Esophagus squamous epithelium (tissue), 5 donors: ENCODE data around the gene COX6B2. TPM values are rescaled to one million over a fixed set of nuclear protein-coding genes. Genes with fewer than 3 reads are reported as not detected.
A peak's percentile ranks its signal among the peaks of the same experiment; 100 is the strongest.

Experiments
- DNase-seq: peaks from one replicate; lab custom pipeline; 2025; lab: John Stamatoyannopoulos, UW
- H3K27ac ChIP-seq, 4 donors: fragments of 200-600 bp; sonication (generic); one replicate each; pipeline ENCODE4 v1.5.1; 2016 to 2019; ENCODE audit warnings: mild to moderate bottlenecking in 1 of 4
- H3K27me3 ChIP-seq, 4 donors: fragments of 200-600 bp; sonication (generic); 1 replicate in 3 of 4; 2 replicates in 1 of 4; pipeline versions ENCODE4 v1.5.1 to v1.6.0; 2017 to 2021; ENCODE audit warnings: antibody characterized with exemption in 1 of 4
- H3K36me3 ChIP-seq, 3 donors: fragments of 200-600 bp; sonication (generic); one replicate each; pipeline ENCODE4 v1.5.1; 2016 to 2019
- H3K4me1 ChIP-seq, 3 donors: fragments of 200-600 bp; sonication (generic); one replicate each; pipeline ENCODE4 v1.5.1; 2017 to 2019
- H3K4me3 ChIP-seq, 4 donors: fragments of 200-600 bp; sonication (generic); 1 replicate in 3 of 4; 2 replicates in 1 of 4; pipeline ENCODE4 v1.5.1; 2016 to 2019; ENCODE audit warnings: mild to moderate bottlenecking in 2 of 4, moderate library complexity in 1 of 4
- H3K9me3 ChIP-seq, 3 donors: fragments of 200-600 bp; sonication (generic); one replicate each; pipeline ENCODE4 v1.5.1; 2016 to 2019
- CTCF ChIP-seq, 6 experiments: fragments of 450-650 bp in 4 of 6; fragments of 200-600 bp in 2 of 6; sonication (generic) in 2 of 6; IDR thresholded peaks; one replicate each; pipeline ENCODE4 v1.5.1; 2016 to 2019; ENCODE audit warnings: antibody characterized with exemption in 6 of 6, mild to moderate bottlenecking in 4 of 6, moderate library complexity in 4 of 6
- POLR2A ChIP-seq, 4 donors: fragments of 450-650 bp; IDR thresholded peaks; one replicate each; pipeline ENCODE4 v1.6.1; 2017; ENCODE audit warnings: antibody characterized with exemption in 4 of 4, mild to moderate bottlenecking in 4 of 4, moderate library complexity in 3 of 4
- WGBS, 2 donors: methylation state at CpG; one replicate each; pipeline ENCODE4 v1.1.5; 2018; 5-methylcytosine and 5-hydroxymethylcytosine counted together
- intact Hi-C: fragments of 100-400 bp; cut with DNase I; formaldehyde crosslinking; loops from one replicate; pipeline ENCODE4 v1.15.0; 2022
- total RNA-seq, 4 donors: library from RNA; depleted of rRNA; stranded (reverse); fragments of >200 nt; gene quantifications; one replicate each; pipeline ENCODE4 v1.1.0, GENCODE V29; 2016
- donor health status: DM: yes; HTN: yes; CAD: no.

Gene COX6B2
- total RNA-seq, 4 donors from 2014 or later = 0.66 to 1.4 (median 0.95) TPM; not detected in 1

- 75 to 78% methylated on average over 5 to 6 of the region's 39 CpGs for WGBS, 2 donors
- intact Hi-C loops = loop anchor here (10.0 kb wide), 1 partner anchor 70 kb away; the partner anchor contains the start of genes IL11 and TMEM190
- Histone ChIP-seq H3K4me3 (no peak overlapping the region), H3K36me3 (peaks cover 0 to 8% (median 0%) of the 10 kb centered on the region in 3 donors), H3K4me1 (peaks cover 9 to 11% (median 10%) of the 10 kb centered on the region in 3 donors), H3K9me3 (no peaks in the 10 kb centered on the region), H3K27ac (no peak overlapping the region), H3K27me3 (no peaks in the 10 kb centered on the region)
- TF ChIP-seq CTCF (IDR thresholded peaks at IDR 0.05) (no peak), POLR2A (IDR thresholded peaks at IDR 0.05) (no peak)
- DNase-seq = no peak
Observed at GRCh38 chr19:55304279-55304978, 50.1 kb downstream of the COX6B2 start.

- TF ChIP-seq CTCF (IDR thresholded peaks at IDR 0.05) (no peak), POLR2A (IDR thresholded peaks at IDR 0.05) (no peak)
- intact Hi-C loops = loop anchor here (10.0 kb wide), 1 partner anchor 71 kb away; the partner anchor contains the start of genes IL11 and TMEM190
- no peak for DNase-seq
- Histone ChIP-seq H3K27me3 (no peaks in the 10 kb centered on the region), H3K4me3 (no peak overlapping the region), H3K4me1 (peaks cover 9 to 11% (median 10%) of the 10 kb centered on the region in 3 donors), H3K27ac (no peak overlapping the region), H3K9me3 (no peaks in the 10 kb centered on the region), H3K36me3 (peaks cover 0 to 8% (median 0%) of the 10 kb centered on the region in 3 donors)
- 95 to 100% methylated on average over 1 to 11 of the region's 11 CpGs for WGBS, 2 donors
Observed at GRCh38 chr19:55303477-55303876, 51.0 kb downstream of the COX6B2 start.

GRCh38 chr19:55302318-55302703 is 52.2 kb downstream of the COX6B2 start:
- Histone ChIP-seq H3K27ac (peak overlapping the region in 1 of 4 donors; percentile 4), H3K36me3 (peaks cover 0 to 8% (median 0%) of the 10 kb centered on the region in 3 donors), H3K9me3 (no peaks in the 10 kb centered on the region), H3K4me3 (peak overlapping the region in 3 of 4 donors; percentile 32 to 62 (median 35)), H3K27me3 (no peaks in the 10 kb centered on the region), H3K4me1 (peaks cover 9 to 11% (median 10%) of the 10 kb centered on the region in 3 donors)
- WGBS, 2 donors = 40 to 60% methylated on average over 2 to 10 of the region's 12 CpGs
- TF ChIP-seq POLR2A (IDR thresholded peaks at IDR 0.05) = no peak
- TF ChIP-seq CTCF (IDR thresholded peaks at IDR 0.05) = no peak
- DNase-seq = no peak
- intact Hi-C loops = loop anchor here (10.0 kb wide), 1 partner anchor 72 kb away; the partner anchor contains the start of genes IL11 and TMEM190

GRCh38 chr19:55301459-55302317 is 52.8 kb downstream of the COX6B2 start:
- Histone ChIP-seq H3K4me1 (peaks cover 9 to 11% (median 10%) of the 10 kb centered on the region in 3 donors), H3K36me3 (peaks cover 0 to 8% (median 0%) of the 10 kb centered on the region in 3 donors), H3K27me3 (no peaks in the 10 kb centered on the region), H3K27ac (peak overlapping the region in 2 of 4 donors; percentile 4 to 27), H3K9me3 (no peaks in the 10 kb centered on the region), H3K4me3 (peak overlapping the region in 3 of 4 donors; percentile 32 to 62 (median 35))
- intact Hi-C loops = loop anchor here (10.0 kb wide), 1 partner anchor 73 kb away; the partner anchor contains the start of genes IL11 and TMEM190
- TF ChIP-seq CTCF (IDR thresholded peaks at IDR 0.05) = peak; percentile 95 to 100 (median 98)
- no peak for TF ChIP-seq POLR2A (IDR thresholded peaks at IDR 0.05)
- 9 to 14% methylated on average over 12 to 36 of the region's 42 CpGs for WGBS, 2 donors
- DNase-seq = no peak
